NB4 (cell line): ENCODE data around the gene LPP.

Source experiments
- CTCF ChIP-seq: IDR thresholded peaks from one replicate; pipeline ENCODE4 v1.5.1; 2012; ENCODE audit warnings: low read depth, low read length
- POLR2A ChIP-seq: IDR thresholded peaks from 2 replicates; pipeline ENCODE4 v1.6.1; 2011; ENCODE audit warnings: mild to moderate bottlenecking; ENCODE audit not compliant: insufficient read length; ENCODE audit errors: extremely low read depth

- no peak for TF ChIP-seq CTCF
- no peak for TF ChIP-seq POLR2A
Measured at GRCh38 chr3:188937389-188937788, 783.4 kb downstream of the LPP start.
